HG03439 (cell line): ENCODE results near the gene OR51E1.

ENCODE experiments used
- ATAC-seq: cut with Tn5 transposase; IDR thresholded peaks from one replicate; pipeline ENCODE4 v1.9.1; 2021; ENCODE audit warnings: mild to moderate bottlenecking, moderate library complexity; ENCODE audit not compliant: unreplicated experiment

OR51E1 gene

DNA sequence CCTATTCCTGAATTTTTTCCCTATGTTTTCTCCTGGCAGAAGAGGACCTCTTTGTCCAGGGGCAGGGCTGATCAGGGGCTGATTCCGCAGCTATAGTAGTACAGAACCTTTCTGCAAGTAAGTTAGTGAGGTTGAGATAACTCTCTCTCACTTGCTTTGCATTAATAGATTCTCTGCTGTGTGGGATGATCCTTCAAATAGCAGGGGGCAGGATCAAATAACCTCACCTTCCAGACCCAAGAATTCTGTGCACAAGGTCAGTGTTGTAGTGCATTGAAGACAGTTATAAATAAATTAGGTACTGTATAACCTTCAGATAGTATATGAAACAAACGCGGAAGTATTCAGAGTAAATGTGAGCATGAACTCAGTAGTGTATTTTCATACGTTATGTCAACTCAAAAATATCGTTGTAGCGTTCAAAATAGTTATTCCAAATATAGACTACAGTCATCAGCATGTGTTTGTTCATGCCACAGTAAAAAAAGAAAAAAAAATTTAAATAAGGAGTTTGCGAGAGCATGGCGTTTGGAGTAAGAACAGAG, 61.1 kb downstream of the OR51E1 start:
- no peak for ATAC-seq
